GM12878 (cell line): ENCODE results near the gene KIF23. TPM values are rescaled to one million over a fixed set of nuclear protein-coding genes. Genes with fewer than 3 reads are reported as not detected.

Source experiments
- CBX3 ChIP-seq: fragments of 200-600 bp; sonication (generic); IDR thresholded peaks from 2 replicates; pipeline ENCODE4 v1.6.1; 2016; ENCODE audit warnings: low read depth, borderline replicate concordance
- CHD1 ChIP-seq: IDR thresholded peaks from 2 replicates; pipeline ENCODE4 v1.6.1; 2012; ENCODE audit warnings: low read depth, low read length, improper control_type of control experiment
- CHD2 ChIP-seq: IDR thresholded peaks from 2 replicates; pipeline ENCODE4 v1.6.1; 2011; ENCODE audit warnings: low read depth, low read length, improper control_type of control experiment, borderline replicate concordance
- DPF2 ChIP-seq: fragments of 450-650 bp; IDR thresholded peaks from 2 replicates; pipeline ENCODE4 v1.6.1; 2017; ENCODE audit warnings: mild to moderate bottlenecking
- EGR1 ChIP-seq, 2 experiments: IDR thresholded peaks; 1 replicate in 1 of 2; 2 replicates in 1 of 2; pipeline ENCODE4 v1.6.1; 2011 to 2012; ENCODE audit warnings: low read depth in 2 of 2, low read length in 2 of 2, borderline replicate concordance in 1 of 2, mild to moderate bottlenecking in 1 of 2, moderate library complexity in 1 of 2
- GATAD2B ChIP-seq: fragments of 450-650 bp; conservative IDR thresholded peaks from 2 replicates; pipeline ENCODE4 v1.6.1; 2017; ENCODE audit warnings: low read depth, mild to moderate bottlenecking, moderate library complexity
- HCFC1 ChIP-seq: fragments of 150-350 bp; IDR thresholded peaks from 2 replicates; pipeline ENCODE4 v1.6.1; 2014; ENCODE audit warnings: low read length
- IRF4 ChIP-seq: IDR thresholded peaks from 2 replicates; pipeline ENCODE4 v1.6.1; 2011; ENCODE audit warnings: low read depth, low read length
- JUND ChIP-seq: IDR thresholded peaks from 2 replicates; pipeline ENCODE4 v1.6.1; 2012; ENCODE audit warnings: low read depth, mild to moderate bottlenecking, low read length, improper control_type of control experiment, moderate library complexity
- KLF5 ChIP-seq: fragments of 450-650 bp; IDR thresholded peaks from 2 replicates; pipeline ENCODE4 v1.6.1; 2014; ENCODE audit warnings: mild to moderate bottlenecking; ENCODE audit not compliant: partially characterized antibody
- MEF2B ChIP-seq: fragments of 450-650 bp; IDR thresholded peaks from 2 replicates; pipeline ENCODE4 v1.6.1; 2018; ENCODE audit warnings: mild to moderate bottlenecking, moderate library complexity; ENCODE audit not compliant: partially characterized antibody, poor library complexity, severe bottlenecking
- MYB ChIP-seq: fragments of 150-350 bp; IDR thresholded peaks from 2 replicates; pipeline ENCODE4 v1.6.1; 2014; ENCODE audit warnings: mild to moderate bottlenecking, low read depth, low read length, borderline replicate concordance
- NBN ChIP-seq: fragments of 450-650 bp; IDR thresholded peaks from 2 replicates; pipeline ENCODE4 v1.6.1; 2016
- RAD21 ChIP-seq: IDR thresholded peaks from 2 replicates; pipeline ENCODE4 v1.6.1; 2011; ENCODE audit warnings: mild to moderate bottlenecking, low read depth, low read length, moderate library complexity; ENCODE audit not compliant: insufficient read depth
- RELA ChIP-seq: fragments of 450-650 bp; IDR thresholded peaks from 2 replicates; pipeline ENCODE4 v1.8.0; 2014; ENCODE audit warnings: borderline replicate concordance; ENCODE audit not compliant: partially characterized antibody
- SMAD5 ChIP-seq: IDR thresholded peaks from 2 replicates; pipeline ENCODE4 v1.6.1; 2016; ENCODE audit warnings: antibody characterized with exemption, low read depth
- ZNF217 ChIP-seq: fragments of 450-650 bp; IDR thresholded peaks from 2 replicates; pipeline ENCODE4 v1.6.1; 2017; ENCODE audit warnings: antibody characterized with exemption, mild to moderate bottlenecking
- polyA plus RNA-seq, 11 experiments: library from polyadenylated mRNA; depleted of rRNA in 4 of 11; unstranded in 6 of 11; stranded (reverse) in 5 of 11; fragments of >200 nt; fragmentation: Nextera tagmentation in 4 of 11; fragmentation: Illumina TruSeq in 1 of 11; extraction: Ambion mirVana in 4 of 11; extraction: Trizol in 1 of 11; gene quantifications; 1 replicate in 1 of 11; 2 replicates in 10 of 11; pipeline versions ENCODE4 v1.2.1 to v1.2.3, GENCODE V29; 2011 to 2016; ENCODE audit warnings: inconsistent platforms in 2 of 11, missing spikeins in 2 of 11, low read depth in 1 of 11
- total RNA-seq, 4 experiments: library from RNA; depleted of rRNA in 3 of 4; stranded (reverse); fragments of >200 nt in 3 of 4; fragmentation: Illumina TruSeq in 1 of 4; extraction: Trizol in 1 of 4; gene quantifications; 2 replicates each; pipeline versions ENCODE4 v1.2.1 to v1.2.3, GENCODE V29; 2013 to 2021
- TF ChIP-seq, protein P1 (sequence below): fragments of 450-650 bp; formaldehyde crosslinking; IDR thresholded peaks from 2 replicates; pipeline ENCODE4 v1.4.0; 2022; ENCODE audit warnings: mild to moderate bottlenecking, moderate library complexity
- TF ChIP-seq, protein P2 (sequence below): IDR thresholded peaks from 2 replicates; pipeline ENCODE4 v1.6.1; 2012; ENCODE audit warnings: low read depth, low read length, improper control_type of control experiment
- TF ChIP-seq, protein P3 (sequence below): fragments of 450-650 bp; IDR thresholded peaks from 2 replicates; pipeline ENCODE4 v1.6.1; 2018; ENCODE audit warnings: borderline replicate concordance, mild to moderate bottlenecking; ENCODE audit not compliant: partially characterized antibody
- TF ChIP-seq, protein P4 (sequence below): IDR thresholded peaks from 2 replicates; pipeline ENCODE4 v1.6.1; 2012; ENCODE audit warnings: mild to moderate bottlenecking, low read depth, low read length

KIF23 gene
- total and polyA plus RNA-seq, 10 of the 15 experiments (the other 5 are each of a cell fraction or from before 2014, with no cell fraction given): 28.0 to 62.5 (median 46.6) TPM

DNA sequence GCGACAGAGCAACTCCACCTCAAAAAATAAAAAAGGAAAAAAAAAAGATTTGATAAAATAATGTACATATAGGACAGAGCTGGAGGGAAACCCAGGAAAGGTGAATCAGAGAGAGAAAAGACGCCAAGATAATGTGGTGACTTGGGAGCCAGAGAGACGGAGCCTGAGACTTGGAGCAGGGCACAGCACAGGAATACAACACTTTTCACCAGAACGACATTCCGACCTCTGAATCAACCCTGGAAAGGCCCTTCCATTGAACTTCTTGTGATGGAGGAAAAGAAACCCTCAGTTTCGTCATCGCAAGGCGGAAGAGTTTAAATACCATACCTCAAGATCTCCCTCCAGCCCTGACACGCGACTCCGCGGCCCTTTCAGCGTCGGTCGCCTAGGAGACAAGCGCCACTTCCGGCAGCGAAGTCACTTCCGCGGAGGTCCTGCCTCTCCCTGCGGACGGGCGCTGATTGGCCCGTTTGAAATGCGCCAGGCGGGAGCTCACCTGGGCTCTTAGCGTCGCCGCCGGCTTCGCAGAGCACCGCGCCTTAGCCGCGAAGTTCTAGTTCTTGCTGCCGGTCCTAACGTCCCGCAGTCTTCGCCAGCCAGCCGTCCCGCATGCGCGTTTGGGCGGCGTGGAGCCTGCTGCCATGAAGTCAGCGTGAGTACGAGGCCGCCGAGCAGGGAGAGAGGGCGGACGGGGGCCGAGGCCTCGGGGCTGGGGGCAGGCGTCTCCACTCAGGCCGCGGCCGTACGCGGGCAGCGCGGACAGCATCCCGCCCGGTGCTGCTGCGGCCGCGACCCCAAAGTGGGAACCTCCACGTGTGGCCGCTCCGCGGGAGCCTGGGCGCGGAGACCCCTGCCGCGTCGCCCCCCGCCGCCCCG, at the start of gene KIF23 (continued):
- no peak for TF ChIP-seq MEF2B
- TF ChIP-seq, protein P1, sequence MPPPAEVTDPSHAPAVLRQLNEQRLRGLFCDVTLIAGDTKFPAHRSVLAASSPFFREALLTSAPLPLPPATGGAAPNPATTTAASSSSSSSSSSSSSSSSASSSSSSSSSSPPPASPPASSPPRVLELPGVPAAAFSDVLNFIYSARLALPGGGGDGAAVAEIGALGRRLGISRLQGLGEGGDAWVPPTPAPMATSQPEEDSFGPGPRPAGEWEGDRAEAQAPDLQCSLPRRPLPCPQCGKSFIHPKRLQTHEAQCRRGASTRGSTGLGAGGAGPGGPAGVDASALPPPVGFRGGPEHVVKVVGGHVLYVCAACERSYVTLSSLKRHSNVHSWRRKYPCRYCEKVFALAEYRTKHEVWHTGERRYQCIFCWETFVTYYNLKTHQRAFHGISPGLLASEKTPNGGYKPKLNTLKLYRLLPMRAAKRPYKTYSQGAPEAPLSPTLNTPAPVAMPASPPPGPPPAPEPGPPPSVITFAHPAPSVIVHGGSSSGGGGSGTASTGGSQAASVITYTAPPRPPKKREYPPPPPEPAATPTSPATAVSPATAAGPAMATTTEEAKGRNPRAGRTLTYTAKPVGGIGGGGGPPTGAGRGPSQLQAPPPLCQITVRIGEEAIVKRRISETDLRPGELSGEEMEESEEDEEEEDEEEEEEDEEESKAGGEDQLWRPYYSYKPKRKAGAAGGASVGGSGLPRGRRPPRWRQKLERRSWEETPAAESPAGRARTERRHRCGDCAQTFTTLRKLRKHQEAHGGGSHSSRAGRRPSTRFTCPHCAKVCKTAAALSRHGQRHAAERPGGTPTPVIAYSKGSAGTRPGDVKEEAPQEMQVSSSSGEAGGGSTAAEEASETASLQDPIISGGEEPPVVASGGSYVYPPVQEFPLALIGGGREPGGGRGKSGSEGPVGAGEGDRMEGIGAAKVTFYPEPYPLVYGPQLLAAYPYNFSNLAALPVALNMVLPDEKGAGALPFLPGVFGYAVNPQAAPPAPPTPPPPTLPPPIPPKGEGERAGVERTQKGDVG (CRISPR knock-in tag): no peak
- no peak for TF ChIP-seq DPF2
- TF ChIP-seq GATAD2B: 0 out of 2 replicates have a peak, but pooled peaks have one; percentile 65
- TF ChIP-seq, protein P2, sequence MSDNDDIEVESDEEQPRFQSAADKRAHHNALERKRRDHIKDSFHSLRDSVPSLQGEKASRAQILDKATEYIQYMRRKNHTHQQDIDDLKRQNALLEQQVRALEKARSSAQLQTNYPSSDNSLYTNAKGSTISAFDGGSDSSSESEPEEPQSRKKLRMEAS: peak; percentile 94; the same call in 1 of the 2 replicates
- TF ChIP-seq KLF5: no peak
- 0 out of 2 replicates have a peak, but pooled peaks have one; percentile 43 for TF ChIP-seq NBN
- no peak for TF ChIP-seq CBX3
- no peak for TF ChIP-seq MYB
- TF ChIP-seq SMAD5: no peak
- no peak for TF ChIP-seq IRF4
- TF ChIP-seq JUND: no peak
- TF ChIP-seq HCFC1: peak; percentile 53
- TF ChIP-seq CHD1: no peak
- TF ChIP-seq, protein P3, sequence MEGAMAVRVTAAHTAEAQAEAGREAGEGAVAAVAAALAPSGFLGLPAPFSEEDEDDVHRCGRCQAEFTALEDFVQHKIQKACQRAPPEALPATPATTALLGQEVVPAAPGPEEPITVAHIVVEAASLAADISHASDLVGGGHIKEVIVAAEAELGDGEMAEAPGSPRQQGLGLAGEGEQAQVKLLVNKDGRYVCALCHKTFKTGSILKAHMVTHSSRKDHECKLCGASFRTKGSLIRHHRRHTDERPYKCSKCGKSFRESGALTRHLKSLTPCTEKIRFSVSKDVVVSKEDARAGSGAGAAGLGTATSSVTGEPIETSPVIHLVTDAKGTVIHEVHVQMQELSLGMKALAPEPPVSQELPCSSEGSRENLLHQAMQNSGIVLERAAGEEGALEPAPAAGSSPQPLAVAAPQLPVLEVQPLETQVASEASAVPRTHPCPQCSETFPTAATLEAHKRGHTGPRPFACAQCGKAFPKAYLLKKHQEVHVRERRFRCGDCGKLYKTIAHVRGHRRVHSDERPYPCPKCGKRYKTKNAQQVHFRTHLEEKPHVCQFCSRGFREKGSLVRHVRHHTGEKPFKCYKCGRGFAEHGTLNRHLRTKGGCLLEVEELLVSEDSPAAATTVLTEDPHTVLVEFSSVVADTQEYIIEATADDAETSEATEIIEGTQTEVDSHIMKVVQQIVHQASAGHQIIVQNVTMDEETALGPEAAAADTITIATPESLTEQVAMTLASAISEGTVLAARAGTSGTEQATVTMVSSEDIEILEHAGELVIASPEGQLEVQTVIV: peak; percentile 49
- TF ChIP-seq EGR1 (IDR thresholded peaks at IDR 0.05; ENCODE audit: borderline replicate concordance in 1 of 2, low read depth in 2 of 2, low read length in 2 of 2): no peak
- TF ChIP-seq CHD2: peak; percentile 77; the same call in 1 of the 2 replicates
- no peak for TF ChIP-seq RAD21
- no peak for TF ChIP-seq ZNF217
- TF ChIP-seq, protein P4, sequence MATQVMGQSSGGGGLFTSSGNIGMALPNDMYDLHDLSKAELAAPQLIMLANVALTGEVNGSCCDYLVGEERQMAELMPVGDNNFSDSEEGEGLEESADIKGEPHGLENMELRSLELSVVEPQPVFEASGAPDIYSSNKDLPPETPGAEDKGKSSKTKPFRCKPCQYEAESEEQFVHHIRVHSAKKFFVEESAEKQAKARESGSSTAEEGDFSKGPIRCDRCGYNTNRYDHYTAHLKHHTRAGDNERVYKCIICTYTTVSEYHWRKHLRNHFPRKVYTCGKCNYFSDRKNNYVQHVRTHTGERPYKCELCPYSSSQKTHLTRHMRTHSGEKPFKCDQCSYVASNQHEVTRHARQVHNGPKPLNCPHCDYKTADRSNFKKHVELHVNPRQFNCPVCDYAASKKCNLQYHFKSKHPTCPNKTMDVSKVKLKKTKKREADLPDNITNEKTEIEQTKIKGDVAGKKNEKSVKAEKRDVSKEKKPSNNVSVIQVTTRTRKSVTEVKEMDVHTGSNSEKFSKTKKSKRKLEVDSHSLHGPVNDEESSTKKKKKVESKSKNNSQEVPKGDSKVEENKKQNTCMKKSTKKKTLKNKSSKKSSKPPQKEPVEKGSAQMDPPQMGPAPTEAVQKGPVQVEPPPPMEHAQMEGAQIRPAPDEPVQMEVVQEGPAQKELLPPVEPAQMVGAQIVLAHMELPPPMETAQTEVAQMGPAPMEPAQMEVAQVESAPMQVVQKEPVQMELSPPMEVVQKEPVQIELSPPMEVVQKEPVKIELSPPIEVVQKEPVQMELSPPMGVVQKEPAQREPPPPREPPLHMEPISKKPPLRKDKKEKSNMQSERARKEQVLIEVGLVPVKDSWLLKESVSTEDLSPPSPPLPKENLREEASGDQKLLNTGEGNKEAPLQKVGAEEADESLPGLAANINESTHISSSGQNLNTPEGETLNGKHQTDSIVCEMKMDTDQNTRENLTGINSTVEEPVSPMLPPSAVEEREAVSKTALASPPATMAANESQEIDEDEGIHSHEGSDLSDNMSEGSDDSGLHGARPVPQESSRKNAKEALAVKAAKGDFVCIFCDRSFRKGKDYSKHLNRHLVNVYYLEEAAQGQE: no peak
- TF ChIP-seq RELA: peak; percentile 43
